Activated T-cell treated with anti-CD3 and anti-CD28 coated beads for 1 hour (primary cell): Measurements from ENCODE around the gene RICTOR.
"Not testable (repeated sequence)": the region's sequence is repeated elsewhere in the genome, so short reads cannot be mapped to it uniquely, and the experiment has no call there.

Experiments
- DNase-seq: peaks from one replicate; pipeline ENCODE4 v3.0.0-alpha.2; 2020; ENCODE audit warnings: low read depth

The RICTOR gene

GRCh38 chr5:39058178-39058921 is 15.8 kb downstream of the RICTOR start:
- no peak for DNase-seq

DNA sequence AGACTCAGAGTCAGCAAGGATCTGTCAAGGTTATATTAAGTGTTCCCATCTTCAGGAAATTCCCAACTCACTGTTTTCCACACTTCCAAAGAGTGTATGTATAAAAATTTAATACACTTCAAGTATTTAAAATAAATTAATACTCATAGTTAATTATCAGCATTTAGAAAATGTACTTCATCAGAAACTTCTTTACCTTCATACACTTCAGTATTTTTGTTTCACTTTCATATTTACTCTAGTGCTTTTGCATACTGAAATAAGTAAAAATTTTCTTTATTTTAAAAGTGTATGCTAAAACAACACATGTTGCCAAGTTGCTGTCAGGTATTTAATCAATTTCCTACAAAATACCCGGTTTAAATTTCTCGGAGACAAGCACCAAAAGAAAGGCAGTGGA is 16.5 kb downstream of the RICTOR start:
- DNase-seq, result no peak

- no peak for DNase-seq
These were observed 18.3 kb downstream of the RICTOR start for GRCh38 chr5:39055768-39056398.

- DNase-seq, result no peak
These were observed 19.0 kb downstream of the RICTOR start for GRCh38 chr5:39055027-39055767.

GRCh38 chr5:39053189-39053588 is 21.0 kb downstream of the RICTOR start:
- DNase-seq, result no peak

- DNase-seq, result no peak
These were observed 22.1 kb downstream of the RICTOR start for GRCh38 chr5:39052141-39052540.

- no peak for DNase-seq
These were observed 24.9 kb downstream of the RICTOR start for GRCh38 chr5:39049315-39049714.

- DNase-seq, result no peak
These were observed 33.3 kb downstream of the RICTOR start for GRCh38 chr5:39040875-39041274.

GRCh38 chr5:39034493-39034892 is 39.7 kb downstream of the RICTOR start:
- not testable (repeated sequence) for DNase-seq

- no peak for DNase-seq
These were observed 43.2 kb downstream of the RICTOR start for GRCh38 chr5:39031041-39031440.

GRCh38 chr5:39025456-39025855 is 48.7 kb downstream of the RICTOR start:
- DNase-seq, result no peak

- no peak for DNase-seq
These were observed 49.3 kb downstream of the RICTOR start for GRCh38 chr5:39024884-39025283.

- no peak for DNase-seq
These were observed 50.2 kb downstream of the RICTOR start for GRCh38 chr5:39024005-39024404.

- DNase-seq, result no peak
These were observed 51.1 kb downstream of the RICTOR start for GRCh38 chr5:39023121-39023520.

DNA sequence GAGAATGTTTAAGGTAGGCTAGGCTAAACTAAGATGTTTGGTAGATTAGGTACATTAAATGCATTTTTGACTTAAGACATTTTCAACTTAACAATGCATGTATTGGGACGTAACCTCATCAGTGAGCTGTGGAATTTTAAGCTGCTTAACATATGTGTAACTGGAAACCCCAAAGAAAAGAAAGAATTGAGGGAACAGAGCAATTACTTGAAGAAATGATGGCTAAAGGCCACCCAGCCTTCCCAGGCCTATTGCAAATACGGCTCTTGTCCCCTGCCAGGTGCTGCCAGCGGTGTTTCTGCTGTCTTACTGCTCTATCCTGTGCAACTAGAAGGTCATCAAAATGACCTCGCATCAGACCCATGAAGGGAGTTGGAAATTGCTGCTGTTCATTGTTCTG is 52.0 kb downstream of the RICTOR start:
- no peak for DNase-seq

GRCh38 chr5:39021413-39021812 is 52.8 kb downstream of the RICTOR start:
- DNase-seq, result no peak

DNA sequence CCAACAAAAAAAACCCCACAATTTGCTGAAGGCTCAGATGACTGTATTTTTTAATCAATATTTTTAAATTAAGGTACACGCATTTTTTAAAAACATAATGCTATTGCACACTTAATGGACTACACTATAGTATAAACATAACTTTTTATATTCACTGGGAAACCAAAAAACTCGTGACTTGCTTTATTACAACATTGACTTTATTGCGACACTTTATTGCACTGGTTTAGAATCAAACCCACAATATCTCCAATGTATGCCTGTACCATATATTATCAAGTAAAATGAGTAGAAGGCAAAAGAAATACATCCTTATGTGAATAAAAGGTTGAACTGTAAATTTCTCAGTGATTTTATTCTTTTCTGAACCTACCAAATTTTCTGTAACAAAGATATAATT is 53.7 kb downstream of the RICTOR start:
- DNase-seq, result no peak

GRCh38 chr5:39019254-39019653 is 54.9 kb downstream of the RICTOR start:
- DNase-seq, result no peak

DNA sequence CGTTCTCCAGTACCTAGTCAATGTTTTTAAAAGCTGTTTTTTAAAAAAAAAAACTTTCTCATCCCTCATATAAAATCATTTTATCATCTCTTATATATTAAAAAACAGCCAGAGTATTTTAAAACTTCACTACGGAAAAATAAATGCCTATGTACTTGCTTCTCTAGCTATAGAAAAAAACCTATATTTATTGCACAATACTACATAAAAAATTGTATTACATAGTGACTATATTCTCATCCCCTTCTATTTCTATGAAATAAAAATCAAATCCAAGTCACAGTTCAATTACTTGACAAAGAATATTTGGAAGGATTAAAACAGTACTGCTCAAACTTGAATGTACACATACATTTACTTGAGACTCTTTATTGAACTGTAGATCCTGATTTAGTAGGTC is 56.7 kb downstream of the RICTOR start:
- no peak for DNase-seq

DNA sequence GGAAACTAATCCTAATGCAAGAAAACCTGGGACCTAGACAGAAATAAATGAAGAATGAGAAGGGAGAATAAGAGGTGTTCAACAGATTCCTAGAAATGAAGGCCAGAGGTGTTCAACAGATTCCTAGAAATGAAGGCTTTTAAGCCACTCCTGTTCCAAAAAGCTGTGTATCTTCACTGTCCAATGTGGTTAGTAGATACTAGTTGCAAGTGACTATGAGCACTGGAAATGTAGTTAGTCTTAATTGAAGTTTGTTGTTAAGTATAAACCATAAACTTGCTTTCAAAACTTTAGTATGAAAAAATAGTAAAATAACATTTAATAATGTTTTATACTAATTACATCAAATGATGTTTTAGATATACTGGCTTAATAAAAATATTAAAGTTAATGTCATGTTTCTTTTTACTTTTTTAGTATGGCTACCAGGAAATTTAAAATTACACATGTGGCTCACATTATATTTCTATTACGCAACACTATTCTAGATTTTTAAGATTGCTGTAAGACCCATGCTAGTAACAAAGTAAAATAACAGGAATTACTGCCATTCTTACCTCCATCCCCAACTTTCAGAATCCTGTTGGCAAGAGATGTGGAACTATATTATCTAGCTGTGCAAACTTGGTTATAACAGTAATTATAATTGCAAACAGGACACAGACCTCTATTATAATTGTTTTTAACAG is 57.5 kb downstream of the RICTOR start:
- DNase-seq, result no peak

- DNase-seq, result no peak
These were observed 58.2 kb downstream of the RICTOR start for GRCh38 chr5:39015743-39016586.

DNA sequence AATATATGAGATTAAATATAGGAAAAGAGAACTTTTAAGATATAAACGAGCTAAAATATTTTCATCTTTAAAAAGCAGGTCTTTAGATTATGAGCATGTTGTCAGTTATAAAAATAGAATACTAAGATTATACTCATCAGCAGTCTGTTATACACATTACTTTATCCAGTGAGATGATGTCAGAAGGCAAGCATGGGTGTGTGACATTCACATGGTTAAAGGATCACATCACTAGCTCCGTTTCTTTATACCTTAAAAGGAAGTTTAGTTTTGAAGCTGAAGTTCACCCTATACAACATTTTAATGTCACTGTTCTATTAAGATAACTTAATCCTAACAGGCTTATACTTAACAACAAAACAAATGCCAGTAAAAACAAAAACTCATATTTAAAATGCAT is 59.6 kb downstream of the RICTOR start:
- DNase-seq, result no peak
